Testis (tissue), 2 donors: ENCODE measurements around the gene CACNA1C.

Experiments
- CTCF ChIP-seq, 3 experiments: fragments of 450-650 bp in 2 of 3; fragments of 200-600 bp in 1 of 3; sonication (generic) in 1 of 3; IDR thresholded peaks; one replicate each; pipeline ENCODE4 v1.5.1; 2016 to 2019; ENCODE audit warnings: antibody characterized with exemption in 3 of 3, mild to moderate bottlenecking in 2 of 3, moderate library complexity in 1 of 3
- POLR2A ChIP-seq: fragments of 450-650 bp; IDR thresholded peaks from one replicate; pipeline ENCODE4 v1.6.1; 2017; ENCODE audit warnings: antibody characterized with exemption, mild to moderate bottlenecking, moderate library complexity

DNA sequence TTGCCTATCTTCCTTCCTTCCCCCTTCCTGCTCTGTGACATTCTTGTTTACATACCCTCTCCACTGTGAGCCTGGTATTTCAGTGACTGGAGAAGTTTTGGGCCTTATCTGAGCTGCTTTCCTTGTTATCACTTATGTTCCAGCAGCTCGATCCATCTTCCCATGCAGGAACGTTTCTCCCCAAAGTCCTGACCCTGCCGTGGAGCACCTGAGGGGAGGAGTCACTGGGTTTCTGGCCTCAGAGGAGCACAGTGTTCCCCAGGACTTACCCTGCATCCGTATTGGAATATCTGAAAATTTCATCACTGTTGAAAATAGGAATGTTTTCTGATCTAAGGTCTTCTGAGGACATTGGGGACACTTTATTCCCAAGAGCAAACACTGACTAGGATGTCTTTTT is 141.8 kb downstream of the CACNA1C start:
- TF ChIP-seq POLR2A, result no peak
- no peak for TF ChIP-seq CTCF (IDR thresholded peaks at IDR 0.05)
